Glomerular endothelial cell (primary cell): ENCODE measurements around the gene GNAL. TPM values are rescaled to one million over a fixed set of nuclear protein-coding genes. Genes with fewer than 3 reads are reported as not detected.
A peak's percentile ranks its signal among the peaks of the same experiment; 100 is the strongest.
"Not testable (repeated sequence)": the region's sequence is repeated elsewhere in the genome, so short reads cannot be mapped to it uniquely, and the experiment has no call there.

Source experiments
- DNase-seq: peaks from one replicate; pipeline ENCODE4 v3.0.0-alpha.2; 2011; ENCODE audit warnings: low read depth, low spot score; ENCODE audit errors: extremely low read depth
- total RNA-seq: library from RNA; depleted of rRNA; stranded (reverse); fragments of >200 nt; gene quantifications from 2 replicates; pipeline ENCODE4 v1.2.3, GENCODE V29; 2015

GNAL gene
- total RNA-seq, result 0.41 and 1.8 TPM in 2 replicates

GRCh38 chr18:11688972-11689668 is at the start of gene GNAL:
Gene GNAL, plus strand, starts transcription at chr18:11689264. Its CDS starts 300 bp downstream, at chr18:11689564.
- peak; percentile 27 for DNase-seq

- DNase-seq, result not testable (repeated sequence)
These were observed 41.8 kb upstream of the GNAL start for GRCh38 chr18:11647310-11647709.

DNA sequence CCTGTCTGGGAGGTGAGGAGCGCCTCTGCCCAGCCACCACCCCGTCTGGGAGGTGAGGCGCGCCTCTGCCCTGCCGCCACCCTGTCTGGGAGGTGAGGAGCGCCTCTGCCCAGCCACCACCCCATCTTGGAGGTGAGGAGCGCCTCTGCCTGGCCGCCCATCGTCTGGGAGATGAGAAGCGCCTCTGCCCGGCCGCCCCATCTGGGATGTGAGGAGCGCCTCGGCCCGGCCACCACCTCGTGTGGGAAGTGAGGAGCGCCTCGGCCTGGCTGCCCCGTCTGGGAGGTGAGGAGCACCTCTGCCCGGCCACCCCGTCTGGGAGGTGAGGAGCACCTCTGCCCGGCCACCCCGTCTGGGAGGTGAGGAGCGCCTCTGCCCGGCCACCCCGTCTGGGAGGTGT is 41.3 kb upstream of the GNAL start:
- DNase-seq, result not testable (repeated sequence)

DNA sequence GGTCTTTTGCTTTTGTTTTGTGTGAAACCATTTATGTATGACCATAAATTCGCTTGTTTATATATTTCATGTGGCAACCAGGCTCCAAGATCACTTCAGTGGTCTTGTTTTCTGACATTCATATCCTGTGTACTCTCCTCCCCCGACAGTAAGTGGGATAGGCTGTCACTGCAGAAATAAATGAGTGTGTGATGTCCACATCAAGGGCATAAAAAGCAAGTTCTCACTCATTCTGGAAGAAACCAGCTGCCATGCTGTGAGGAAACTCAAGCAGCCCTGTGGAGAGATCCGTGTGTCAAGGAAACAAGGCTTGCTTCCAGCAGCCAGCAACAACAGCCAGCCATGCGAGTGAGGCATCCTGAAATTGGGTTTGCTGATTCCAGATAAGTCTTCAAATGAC is 39.2 kb upstream of the GNAL start:
- DNase-seq, result no peak

GRCh38 chr18:11651899-11652298 is 37.2 kb upstream of the GNAL start:
- DNase-seq, result no peak

- DNase-seq, result no peak
These were observed 35.5 kb upstream of the GNAL start for GRCh38 chr18:11653521-11653920.

GRCh38 chr18:11654736-11655605 is 34.1 kb upstream of the GNAL start:
- no peak for DNase-seq

- DNase-seq, result no peak
These were observed 33.5 kb upstream of the GNAL start for GRCh38 chr18:11655606-11655932.

- no peak for DNase-seq
These were observed 31.9 kb upstream of the GNAL start for GRCh38 chr18:11657152-11657551.

- DNase-seq, result no peak
These were observed 31.5 kb upstream of the GNAL start for GRCh38 chr18:11657554-11657953.

- DNase-seq, result no peak
These were observed 31.0 kb upstream of the GNAL start for GRCh38 chr18:11658019-11658418.

DNA sequence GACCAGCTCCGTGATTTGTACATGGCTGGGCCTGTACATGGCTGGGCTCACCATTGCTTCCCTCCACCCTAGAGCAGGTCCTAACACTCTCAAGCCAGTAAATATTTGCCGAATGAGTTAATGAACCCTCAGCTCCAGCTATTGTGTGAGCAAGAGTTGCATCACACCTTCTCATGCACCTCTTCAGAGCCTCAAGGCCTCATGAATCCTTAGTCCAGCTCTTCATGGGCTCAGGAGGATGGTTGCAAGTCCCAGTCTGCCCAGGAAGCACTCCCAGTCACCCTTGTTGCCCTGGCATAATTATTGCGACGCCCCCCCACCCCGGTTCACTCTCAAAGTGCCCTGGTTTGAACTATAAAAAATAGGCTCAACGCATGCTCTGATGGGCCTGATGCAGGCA is 30.1 kb upstream of the GNAL start:
- DNase-seq, result no peak

DNA sequence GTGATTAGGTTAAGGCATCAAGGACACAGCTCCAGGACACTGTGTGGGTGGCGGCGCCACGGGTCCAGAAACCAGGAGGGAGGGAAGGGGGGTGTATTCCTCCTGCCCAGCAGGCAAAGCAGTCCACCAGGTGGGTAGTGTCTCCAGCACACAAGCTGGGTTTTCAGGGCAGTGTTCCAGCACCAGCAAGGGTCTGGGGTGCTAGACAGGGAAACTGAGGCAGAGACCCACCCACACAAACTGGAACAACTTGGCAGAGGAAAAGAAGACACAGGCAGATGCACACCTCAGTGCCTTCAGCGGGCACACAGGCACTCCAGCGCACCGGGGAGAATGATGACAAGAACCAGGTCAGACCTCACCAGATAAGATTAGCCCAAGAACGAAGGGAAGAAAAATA is 28.4 kb upstream of the GNAL start:
- DNase-seq, result no peak

GRCh38 chr18:11661430-11661829 is 27.6 kb upstream of the GNAL start:
- DNase-seq, result no peak

GRCh38 chr18:11663439-11664029 is 25.5 kb upstream of the GNAL start:
- no peak for DNase-seq

DNA sequence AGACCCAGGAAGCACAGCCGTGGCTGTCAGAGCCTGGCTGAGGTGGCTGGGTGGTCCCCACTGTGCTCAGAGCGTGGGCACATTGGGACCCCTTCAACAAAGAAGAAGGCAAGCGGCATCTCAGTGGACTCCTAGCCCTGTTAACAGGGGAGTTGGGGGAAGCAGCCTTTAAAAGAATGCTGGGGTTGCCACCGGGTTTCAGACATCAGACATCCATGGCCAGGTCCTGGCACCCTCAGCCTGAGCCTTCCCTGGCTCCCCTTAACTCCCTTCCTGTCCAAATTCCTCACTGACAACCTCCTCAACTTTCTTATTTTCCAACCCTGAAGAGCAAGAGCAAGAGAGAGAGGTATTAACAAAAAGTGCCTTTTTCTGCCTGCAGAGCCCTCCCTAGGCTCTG is 24.8 kb upstream of the GNAL start:
- no peak for DNase-seq

GRCh38 chr18:11665146-11665545 is 23.9 kb upstream of the GNAL start:
- no peak for DNase-seq

GRCh38 chr18:11665587-11665986 is 23.5 kb upstream of the GNAL start:
- DNase-seq, result no peak

- no peak for DNase-seq
These were observed 22.9 kb upstream of the GNAL start for GRCh38 chr18:11666176-11666575.

DNA sequence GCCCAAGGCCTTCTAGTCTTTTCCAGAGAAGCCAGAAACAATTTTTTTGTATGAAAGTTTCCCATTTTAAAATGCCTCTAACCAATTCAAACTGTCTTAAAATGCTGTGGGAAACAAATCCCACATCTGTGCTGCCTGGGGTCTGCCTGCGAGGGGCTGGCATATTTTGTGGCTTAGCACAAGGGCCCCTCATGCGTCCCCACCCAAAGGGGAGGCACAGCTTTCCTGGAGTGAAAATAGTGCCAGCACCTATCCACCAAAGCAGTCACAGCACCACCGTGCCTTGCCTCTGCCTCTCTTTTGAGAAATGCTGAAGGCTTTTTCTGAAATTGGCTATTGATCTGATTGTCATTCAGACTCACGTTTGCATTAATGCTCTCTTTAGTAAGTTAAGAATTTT is 22.2 kb upstream of the GNAL start:
- no peak for DNase-seq

DNA sequence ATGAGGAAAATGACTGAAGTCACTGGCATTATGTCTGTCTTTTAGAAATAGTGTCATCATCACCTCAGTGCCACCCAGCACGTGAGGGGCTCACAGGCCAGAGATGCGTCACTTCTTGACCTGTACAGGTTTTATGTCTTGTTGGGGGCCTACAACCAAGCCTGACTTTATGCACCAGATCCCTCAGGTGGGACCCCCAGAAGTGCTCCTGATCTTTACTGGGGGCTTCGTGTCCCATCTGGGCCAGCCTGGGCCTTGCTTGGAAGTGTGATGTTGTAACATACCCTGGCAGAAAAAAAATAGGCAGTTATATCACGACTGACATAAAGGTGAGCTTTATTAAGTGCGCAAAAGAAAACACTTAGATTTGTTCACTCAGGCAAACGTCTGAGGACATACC is 21.5 kb upstream of the GNAL start:
- DNase-seq, result no peak
